GM12878 (cell line): ENCODE measurements around the gene ALPK1. TPM values are rescaled to one million over a fixed set of nuclear protein-coding genes. Genes with fewer than 3 reads are reported as not detected.

Source experiments
- ATAC-seq: fragments of 200-7000 bp; cut with Tn5 transposase; 3 replicates; pipeline ENCODE4 v1.9.1; 2020; ENCODE audit warnings: mild to moderate bottlenecking, moderate library complexity
- BruUV-seq: library from RNA; stranded (reverse); fragments of 400-500 nt; replicated peaks from 2 replicates; lab custom pipeline; 2021; lab: Mats Ljungman, UMichigan
- CTCF ChIA-PET: fragments of 300-600 bp; sonication (Branson Sonifier 250); formaldehyde crosslinking; extraction: SDS; loops from one replicate; lab custom pipeline; 2021; ENCODE audit warnings: inconsistent platforms; lab: Yijun Ruan, JAX
- POLR2A ChIA-PET: fragments of 350-600 bp; formaldehyde crosslinking; extraction: SDS; loops from one replicate; lab custom pipeline; 2021; ENCODE audit warnings: inconsistent platforms; lab: Charles Lee
- RAD21 ChIA-PET: fragments of 300-600 bp; sonication (Branson Sonifier 250); formaldehyde crosslinking; loops from one replicate; lab custom pipeline; 2023; ENCODE audit warnings: antibody characterized with exemption; ENCODE audit not compliant: unreplicated experiment; lab: Charles Lee
- SMC1A ChIA-PET: fragments of 300-600 bp; sonication (Branson Sonifier 250); formaldehyde crosslinking; loops from one replicate; lab custom pipeline; 2023; ENCODE audit not compliant: unreplicated experiment, uncharacterized antibody; lab: Charles Lee
- DNase-seq: peaks from one replicate; pipeline ENCODE4 v3.0.0-alpha.2; 2011; ENCODE audit warnings: low read depth, low spot score
- FAIRE-seq: peaks from 3 replicates; lab custom pipeline; 2011; peaks lifted over from hg19 to GRCh38; lab: Jason Lieb, UNC
- H2AFZ ChIP-seq: 2 replicates; pipeline ENCODE4 v1.6.0; 2011; ENCODE audit warnings: low read depth, low read length, control low read depth; ENCODE audit not compliant: control insufficient read depth
- H3K27ac ChIP-seq: 2 replicates; pipeline ENCODE4 v1.5.1; 2011; ENCODE audit warnings: control low read depth; ENCODE audit not compliant: control insufficient read depth, insufficient read depth
- H3K27me3 ChIP-seq, 2 experiments: replicated peaks in 1 of 2; 2 replicates each; pipeline versions ENCODE4 v1.6.0 to v1.6.1; 2011; ENCODE audit warnings: low read length in 1 of 2; ENCODE audit not compliant: control insufficient read depth in 2 of 2, insufficient read depth in 2 of 2
- H3K36me3 ChIP-seq, 2 experiments: 2 replicates each; pipeline ENCODE4 v1.5.1; 2011; ENCODE audit warnings: low read length in 1 of 2; ENCODE audit not compliant: control insufficient read depth in 2 of 2, insufficient read depth in 2 of 2
- H3K4me1 ChIP-seq: 2 replicates; pipeline ENCODE4 v1.6.1; 2011; ENCODE audit warnings: mild to moderate bottlenecking, low read length, moderate library complexity, mixed read lengths; ENCODE audit not compliant: control insufficient read depth, insufficient read depth
- H3K4me2 ChIP-seq: 2 replicates; pipeline ENCODE4 v1.6.0; 2011; ENCODE audit warnings: control low read depth; ENCODE audit not compliant: control insufficient read depth, insufficient read depth
- H3K4me3 ChIP-seq: fragments of 200-600 bp; sonication (generic); 2 replicates; pipeline ENCODE4 v1.5.1; 2016
- H3K79me2 ChIP-seq: 2 replicates; pipeline ENCODE4 v1.6.0; 2011; ENCODE audit warnings: low read length; ENCODE audit not compliant: control insufficient read depth, insufficient read depth
- H3K9ac ChIP-seq: 2 replicates; pipeline ENCODE4 v1.8.0; 2011; ENCODE audit warnings: low read length, control low read depth, mixed read lengths; ENCODE audit not compliant: control insufficient read depth, insufficient read depth
- H3K9me3 ChIP-seq: replicated peaks from 3 replicates; pipeline ENCODE4 v1.5.1; 2011; ENCODE audit warnings: mild to moderate bottlenecking, low read length; ENCODE audit not compliant: control insufficient read depth, insufficient read depth
- H4K20me1 ChIP-seq: 2 replicates; pipeline ENCODE4 v1.6.0; 2011; ENCODE audit not compliant: control insufficient read depth, insufficient read depth
- BRCA1 ChIP-seq: IDR thresholded peaks from 2 replicates; pipeline ENCODE4 v1.6.1; 2011; ENCODE audit warnings: low read depth, low read length, improper control_type of control experiment
- CREB1 ChIP-seq: IDR thresholded peaks from 2 replicates; pipeline ENCODE4 v1.6.1; 2012; ENCODE audit warnings: low read depth, mild to moderate bottlenecking, inconsistent platforms
- EGR1 ChIP-seq, 2 experiments: IDR thresholded peaks; 1 replicate in 1 of 2; 2 replicates in 1 of 2; pipeline ENCODE4 v1.6.1; 2011 to 2012; ENCODE audit warnings: low read depth in 2 of 2, low read length in 2 of 2, borderline replicate concordance in 1 of 2, mild to moderate bottlenecking in 1 of 2, moderate library complexity in 1 of 2
- EP300 ChIP-seq, 2 experiments: fragments of 150-350 bp in 1 of 2; IDR thresholded peaks; 2 replicates each; pipeline ENCODE4 v1.6.1; 2011 to 2012; ENCODE audit warnings: low read depth in 2 of 2, low read length in 2 of 2, borderline replicate concordance in 1 of 2, improper control_type of control experiment in 1 of 2, inconsistent platforms in 1 of 2; ENCODE audit not compliant: control insufficient read depth in 1 of 2
- ESRRA ChIP-seq: IDR thresholded peaks from 2 replicates; pipeline ENCODE4 v1.6.1; 2012; ENCODE audit warnings: mild to moderate bottlenecking, low read length, improper control_type of control experiment
- JUND ChIP-seq: IDR thresholded peaks from 2 replicates; pipeline ENCODE4 v1.6.1; 2012; ENCODE audit warnings: low read depth, mild to moderate bottlenecking, low read length, improper control_type of control experiment, moderate library complexity
- MEF2B ChIP-seq: fragments of 450-650 bp; IDR thresholded peaks from 2 replicates; pipeline ENCODE4 v1.6.1; 2018; ENCODE audit warnings: mild to moderate bottlenecking, moderate library complexity; ENCODE audit not compliant: partially characterized antibody, poor library complexity, severe bottlenecking
- NBN ChIP-seq: fragments of 450-650 bp; IDR thresholded peaks from 2 replicates; pipeline ENCODE4 v1.6.1; 2016
- NFIC ChIP-seq: IDR thresholded peaks from 2 replicates; pipeline ENCODE4 v1.6.1; 2012; ENCODE audit warnings: low read depth, mild to moderate bottlenecking, inconsistent platforms, low read length, moderate library complexity
- NR2F1 ChIP-seq: fragments of 450-650 bp; conservative IDR thresholded peaks from 2 replicates; pipeline ENCODE4 v1.6.1; 2017; ENCODE audit warnings: mild to moderate bottlenecking
- PAX8 ChIP-seq: fragments of 450-650 bp; IDR thresholded peaks from 2 replicates; pipeline ENCODE4 v1.6.1; 2017; ENCODE audit warnings: mild to moderate bottlenecking, moderate library complexity
- SREBF2 ChIP-seq: IDR thresholded peaks from 2 replicates; pipeline ENCODE4 v1.6.1; 2012; ENCODE audit warnings: mild to moderate bottlenecking, low read length
- TAF1 ChIP-seq: IDR thresholded peaks from 2 replicates; pipeline ENCODE4 v1.6.1; 2011; ENCODE audit warnings: mild to moderate bottlenecking, low read depth, low read length, borderline replicate concordance
- TCF12 ChIP-seq: IDR thresholded peaks from 2 replicates; pipeline ENCODE4 v1.6.1; 2011; ENCODE audit warnings: low read depth, mild to moderate bottlenecking, low read length
- ZNF24 ChIP-seq: fragments of 450-650 bp; IDR thresholded peaks from 2 replicates; pipeline ENCODE4 v1.6.1; 2017; ENCODE audit warnings: antibody characterized with exemption, mild to moderate bottlenecking
- WGBS: methylation state at CpG from one replicate; pipeline ENCODE4 v1.1.6; 2016; ENCODE audit warnings: low lambda C conversion rate; ENCODE audit not compliant: insufficient replicate concordance, insufficient coverage; ENCODE audit errors: missing lambda C conversion rate; 5-methylcytosine and 5-hydroxymethylcytosine counted together
- in situ Hi-C: fragments of 300-500 bp; cut with MboI; formaldehyde crosslinking; loops from 9 replicates; pipeline ENCODE4 v1.14.3; 2018; ENCODE audit warnings: mixed read lengths
- intact Hi-C: fragments of 100-400 bp; cut with micrococcal nuclease; formaldehyde crosslinking; loops from one replicate; pipeline ENCODE4 v1.14.2; 2022; ENCODE audit not compliant: unreplicated experiment
- polyA plus RNA-seq, 11 experiments: library from polyadenylated mRNA; depleted of rRNA in 4 of 11; unstranded in 6 of 11; stranded (reverse) in 5 of 11; fragments of >200 nt; fragmentation: Nextera tagmentation in 4 of 11; fragmentation: Illumina TruSeq in 1 of 11; extraction: Ambion mirVana in 4 of 11; extraction: Trizol in 1 of 11; gene quantifications; 1 replicate in 1 of 11; 2 replicates in 10 of 11; pipeline versions ENCODE4 v1.2.1 to v1.2.3, GENCODE V29; 2011 to 2016; ENCODE audit warnings: inconsistent platforms in 2 of 11, missing spikeins in 2 of 11, low read depth in 1 of 11
- total RNA-seq, 4 experiments: library from RNA; depleted of rRNA in 3 of 4; stranded (reverse); fragments of >200 nt in 3 of 4; fragmentation: Illumina TruSeq in 1 of 4; extraction: Trizol in 1 of 4; gene quantifications; 2 replicates each; pipeline versions ENCODE4 v1.2.1 to v1.2.3, GENCODE V29; 2013 to 2021
- TF ChIP-seq, protein P1 (sequence below): IDR thresholded peaks from 2 replicates; pipeline ENCODE4 v1.6.1; 2011; ENCODE audit warnings: borderline replicate concordance, low read depth, mild to moderate bottlenecking, moderate library complexity, low read length; ENCODE audit not compliant: insufficient read depth, poor library complexity, severe bottlenecking
- TF ChIP-seq, protein P2 (sequence below): fragments of 450-650 bp; IDR thresholded peaks from 2 replicates; pipeline ENCODE4 v1.6.1; 2017; ENCODE audit warnings: mild to moderate bottlenecking, low read depth, inconsistent platforms; ENCODE audit not compliant: poor library complexity, severe bottlenecking
- TF ChIP-seq, protein P3 (sequence below): fragments of 450-650 bp; IDR thresholded peaks from 2 replicates; pipeline ENCODE4 v1.6.1; 2016; ENCODE audit warnings: mild to moderate bottlenecking

The ALPK1 gene
- total and polyA plus RNA-seq, 10 of the 15 experiments (the other 5 are each of a cell fraction or from before 2014, with no cell fraction given) = 8.5 to 32.3 (median 22.6) TPM

DNA sequence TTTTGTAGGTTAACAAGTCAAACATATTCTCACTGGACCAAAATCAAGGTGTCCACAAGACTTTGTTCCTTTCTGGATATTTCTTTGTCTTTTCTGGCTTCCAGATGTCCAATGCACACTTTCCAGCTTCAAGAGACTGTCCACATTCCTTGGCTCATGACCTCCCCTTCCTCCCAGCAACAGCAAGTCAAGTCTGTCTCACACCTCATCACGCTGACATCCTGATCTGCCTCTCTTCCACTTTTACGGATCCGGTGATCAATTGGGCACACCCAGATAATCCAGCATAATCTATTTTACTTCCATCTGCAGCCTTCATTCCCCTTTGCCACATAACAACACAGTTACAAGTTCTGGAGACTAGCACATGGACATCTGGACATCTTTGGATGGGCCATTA is 21.1 kb upstream of the ALPK1 start (continued):
- TF ChIP-seq, protein P1, sequence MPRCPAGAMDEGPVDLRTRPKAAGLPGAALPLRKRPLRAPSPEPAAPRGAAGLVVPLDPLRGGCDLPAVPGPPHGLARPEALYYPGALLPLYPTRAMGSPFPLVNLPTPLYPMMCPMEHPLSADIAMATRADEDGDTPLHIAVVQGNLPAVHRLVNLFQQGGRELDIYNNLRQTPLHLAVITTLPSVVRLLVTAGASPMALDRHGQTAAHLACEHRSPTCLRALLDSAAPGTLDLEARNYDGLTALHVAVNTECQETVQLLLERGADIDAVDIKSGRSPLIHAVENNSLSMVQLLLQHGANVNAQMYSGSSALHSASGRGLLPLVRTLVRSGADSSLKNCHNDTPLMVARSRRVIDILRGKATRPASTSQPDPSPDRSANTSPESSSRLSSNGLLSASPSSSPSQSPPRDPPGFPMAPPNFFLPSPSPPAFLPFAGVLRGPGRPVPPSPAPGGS = no peak
- TF ChIP-seq JUND = no peak
- TF ChIP-seq ZNF24 = no peak
- no peak for TF ChIP-seq TAF1
- TF ChIP-seq EGR1 (IDR thresholded peaks at IDR 0.05; ENCODE audit: borderline replicate concordance in 1 of 2, low read depth in 2 of 2, low read length in 2 of 2) = no peak
- no peak for TF ChIP-seq TCF12
- TF ChIP-seq SREBF2 = no peak
- TF ChIP-seq NFIC = no peak
- no peak for TF ChIP-seq CREB1

DNA sequence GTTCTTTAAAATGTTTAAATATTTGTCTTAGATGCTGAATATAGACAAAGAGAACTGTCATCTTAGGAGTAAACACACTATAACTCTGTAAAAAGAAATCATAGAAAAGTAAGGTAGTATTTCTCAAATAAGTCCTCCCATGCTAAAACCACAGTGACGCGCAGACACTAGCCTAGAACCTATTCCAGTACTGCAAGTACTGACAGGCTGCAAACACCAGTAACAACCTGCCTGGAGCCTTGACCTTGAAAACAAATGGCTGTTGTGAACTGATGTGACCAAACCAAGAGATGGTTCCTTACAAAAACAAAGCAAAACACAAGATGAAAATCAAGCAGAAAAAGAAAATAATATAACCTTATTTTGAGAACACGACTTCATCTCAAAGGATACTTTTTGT is 19.9 kb upstream of the ALPK1 start:
- intact Hi-C loops = no loop called here
- ChIA-PET RAD21 (interaction anchor here (0.9 to 14.1 kb wide), 4 partner anchors 12 to 62 kb away, joined by 3 to 151 read pairs (median 5); no protein-coding TSS in a partner anchor), POLR2A (interaction anchor here (1.6 to 6.8 kb wide), 2 partner anchors 9 to 239 kb away, joined by 4 to 55 read pairs; partner anchors contain the start of genes NEUROG2 and TIFA), SMC1A (interaction anchor here (0.6 to 22.9 kb wide), 6 partner anchors 10 to 44 kb away, joined by 3 to 247 read pairs (median 28); partner anchors contain the start of genes ALPK1 and TIFA), CTCF (interaction anchor here (1.4 to 3.2 kb wide), 3 partner anchors 10 to 22 kb away, joined by 3 to 21 read pairs (median 6); no protein-coding TSS in a partner anchor)
- peak; percentile 4; the same call in 1 of the 3 replicates for ATAC-seq
- in situ Hi-C loops = no loop called here
- no peak for DNase-seq
- H3K4me3 ChIP-seq = no peak overlapping the region
- H3K36me3 ChIP-seq = peaks cover 8 to 26% of the 10 kb centered on the region in 2 experiments
- peaks cover 33% of the 10 kb centered on the region for H3K4me1 ChIP-seq
- no peaks in the 10 kb centered on the region for H4K20me1 ChIP-seq
- H3K27ac ChIP-seq = 0 out of 2 replicates have a peak overlapping the region, but pooled peaks have one; percentile 4
- WGBS = 83% methylated on average over 3 of the region's 3 CpGs
- peaks cover 90% of the 10 kb centered on the region for H3K79me2 ChIP-seq
- BruUV-seq = no TSS peak
- no peak overlapping the region for H3K9ac ChIP-seq
- no peak overlapping the region for H2AFZ ChIP-seq
- H3K9me3 ChIP-seq = no peaks in the 10 kb centered on the region; the same call in 2 of the 3 replicates
- H3K27me3 ChIP-seq = no peaks in the 10 kb centered on the region
- 0 out of 2 replicates have a peak overlapping the region, but pooled peaks have one; percentile 24 for H3K4me2 ChIP-seq
- FAIRE-seq = no peak
- no peak for TF ChIP-seq PAX8
- TF ChIP-seq, protein P2, sequence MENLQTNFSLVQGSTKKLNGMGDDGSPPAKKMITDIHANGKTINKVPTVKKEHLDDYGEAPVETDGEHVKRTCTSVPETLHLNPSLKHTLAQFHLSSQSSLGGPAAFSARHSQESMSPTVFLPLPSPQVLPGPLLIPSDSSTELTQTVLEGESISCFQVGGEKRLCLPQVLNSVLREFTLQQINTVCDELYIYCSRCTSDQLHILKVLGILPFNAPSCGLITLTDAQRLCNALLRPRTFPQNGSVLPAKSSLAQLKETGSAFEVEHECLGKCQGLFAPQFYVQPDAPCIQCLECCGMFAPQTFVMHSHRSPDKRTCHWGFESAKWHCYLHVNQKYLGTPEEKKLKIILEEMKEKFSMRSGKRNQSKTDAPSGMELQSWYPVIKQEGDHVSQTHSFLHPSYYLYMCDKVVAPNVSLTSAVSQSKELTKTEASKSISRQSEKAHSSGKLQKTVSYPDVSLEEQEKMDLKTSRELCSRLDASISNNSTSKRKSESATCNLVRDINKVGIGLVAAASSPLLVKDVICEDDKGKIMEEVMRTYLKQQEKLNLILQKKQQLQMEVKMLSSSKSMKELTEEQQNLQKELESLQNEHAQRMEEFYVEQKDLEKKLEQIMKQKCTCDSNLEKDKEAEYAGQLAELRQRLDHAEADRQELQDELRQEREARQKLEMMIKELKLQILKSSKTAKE = peak; percentile 16
- TF ChIP-seq MEF2B = no peak
- 0 out of 2 replicates have a peak, but pooled peaks have one; percentile 31 for TF ChIP-seq NR2F1
- TF ChIP-seq NBN = no peak
- TF ChIP-seq ESRRA = peak; percentile 80; the same call in 1 of the 2 replicates
- TF ChIP-seq BRCA1 = no peak
- TF ChIP-seq, protein P3, sequence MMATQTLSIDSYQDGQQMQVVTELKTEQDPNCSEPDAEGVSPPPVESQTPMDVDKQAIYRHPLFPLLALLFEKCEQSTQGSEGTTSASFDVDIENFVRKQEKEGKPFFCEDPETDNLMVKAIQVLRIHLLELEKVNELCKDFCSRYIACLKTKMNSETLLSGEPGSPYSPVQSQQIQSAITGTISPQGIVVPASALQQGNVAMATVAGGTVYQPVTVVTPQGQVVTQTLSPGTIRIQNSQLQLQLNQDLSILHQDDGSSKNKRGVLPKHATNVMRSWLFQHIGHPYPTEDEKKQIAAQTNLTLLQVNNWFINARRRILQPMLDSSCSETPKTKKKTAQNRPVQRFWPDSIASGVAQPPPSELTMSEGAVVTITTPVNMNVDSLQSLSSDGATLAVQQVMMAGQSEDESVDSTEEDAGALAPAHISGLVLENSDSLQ = peak; percentile 40; the same call in 1 of the 2 replicates
- TF ChIP-seq EP300 (IDR thresholded peaks at IDR 0.05; ENCODE audit: borderline replicate concordance in 1 of 2, control insufficient read depth in 1 of 2, low read depth in 2 of 2, low read length in 2 of 2) = peak in 1 of 2 experiments; percentile 21; a peak in 1 of 4 replicates
